K562 (cell line): ENCODE results near the gene PLEKHG1. TPM values are rescaled to one million over a fixed set of nuclear protein-coding genes. Genes with fewer than 3 reads are reported as not detected.

Experiments
- CBX3 ChIP-seq, 2 experiments: IDR thresholded peaks; 1 replicate in 1 of 2; 2 replicates in 1 of 2; pipeline ENCODE4 v1.6.1; 2012; ENCODE audit warnings: inconsistent platforms in 2 of 2, low read length in 2 of 2, borderline replicate concordance in 1 of 2, control low read depth in 1 of 2
- EWSR1 ChIP-seq: fragments of 450-650 bp; IDR thresholded peaks from 2 replicates; pipeline ENCODE4 v1.6.1; 2018; ENCODE audit warnings: borderline replicate concordance, mild to moderate bottlenecking, low read depth, moderate library complexity; ENCODE audit not compliant: partially characterized antibody
- IRF2 ChIP-seq: sonication (generic); formaldehyde crosslinking; IDR thresholded peaks from 2 replicates; pipeline ENCODE4 v1.8.1; 2022; ENCODE audit warnings: mild to moderate bottlenecking, missing genetic modification reagents
- MED1 ChIP-seq: sonication (generic); formaldehyde crosslinking; IDR thresholded peaks from 2 replicates; pipeline ENCODE4 v1.8.1; 2023; ENCODE audit warnings: missing genetic modification reagents, borderline replicate concordance
- NBN ChIP-seq: fragments of 450-650 bp; IDR thresholded peaks from 2 replicates; pipeline ENCODE4 v1.6.1; 2016; ENCODE audit warnings: low read depth, mild to moderate bottlenecking
- NCOA1 ChIP-seq: fragments of 450-650 bp; IDR thresholded peaks from 2 replicates; pipeline ENCODE4 v1.6.1; 2016; ENCODE audit warnings: low read depth
- ZKSCAN1 ChIP-seq: fragments of 150-350 bp; IDR thresholded peaks from 2 replicates; pipeline ENCODE4 v1.6.1; 2016; ENCODE audit warnings: low read depth, low read length
- ZNF764 ChIP-seq: fragments of 250-450 bp; sonication (Bioruptor Pico); IDR thresholded peaks from 2 replicates; pipeline ENCODE4 v1.4.0; 2020; ENCODE audit warnings: low read depth, mild to moderate bottlenecking, moderate library complexity
- ZNF766 ChIP-seq: fragments of 200-800 bp; sonication (Bioruptor generic); conservative IDR thresholded peaks from 2 replicates; pipeline ENCODE4 v1.6.1; 2016; ENCODE audit warnings: missing genetic modification characterization, missing compliant biosample characterization
- polyA plus RNA-seq, 8 experiments: library from polyadenylated mRNA; depleted of rRNA in 4 of 8; stranded (reverse) in 5 of 8; unstranded in 3 of 8; fragments of >200 nt; fragmentation: Nextera tagmentation in 2 of 8; fragmentation: Illumina TruSeq in 1 of 8; extraction: Ambion mirVana in 2 of 8; extraction: Trizol in 1 of 8; gene quantifications; 2 replicates each; pipeline versions ENCODE4 v1.2.1 to v1.2.3, GENCODE V29; 2011 to 2014; ENCODE audit warnings: inconsistent platforms in 1 of 8, missing spikeins in 1 of 8
- total RNA-seq, 7 experiments: library from RNA; depleted of rRNA in 6 of 7; stranded (reverse); fragments of >200 nt in 6 of 7; fragmentation: Illumina TruSeq in 2 of 7; extraction: Trizol in 2 of 7; gene quantifications; 2 replicates each; pipeline versions ENCODE4 v1.2.1 to v1.2.3, GENCODE V29; 2011 to 2021; ENCODE audit warnings: low replicate concordance in 1 of 7
- TF ChIP-seq, protein P1 (sequence below): fragments of 250-450 bp; sonication (Bioruptor Pico); IDR thresholded peaks from 2 replicates; pipeline ENCODE4 v1.8.0; 2022; ENCODE audit warnings: moderate library complexity, mild to moderate bottlenecking, inconsistent platforms
- TF ChIP-seq, protein P2 (sequence below), 2 experiments: IDR thresholded peaks; 2 replicates each; pipeline ENCODE4 v1.6.1; 2011; ENCODE audit warnings: borderline replicate concordance in 1 of 2, control low read depth in 1 of 2, low read depth in 1 of 2, low read length in 1 of 2, mild to moderate bottlenecking in 1 of 2, mixed read lengths in 1 of 2, moderate library complexity in 1 of 2; ENCODE audit not compliant: insufficient read depth in 1 of 2, insufficient read length in 1 of 2, poor library complexity in 1 of 2, severe bottlenecking in 1 of 2; ENCODE audit errors: extremely low read depth in 1 of 2
- TF ChIP-seq, protein P3 (sequence below): fragments of 250-450 bp; sonication (Bioruptor Pico); IDR thresholded peaks from 2 replicates; pipeline ENCODE4 v1.9.0; 2021; ENCODE audit warnings: mild to moderate bottlenecking, inconsistent platforms
- TF ChIP-seq, protein P4 (sequence below): fragments of 450-650 bp; formaldehyde crosslinking; IDR thresholded peaks from 2 replicates; pipeline ENCODE4 v1.4.0; 2022; ENCODE audit warnings: missing genetic modification characterization
- TF ChIP-seq, protein P5 (sequence below): fragments of 450-650 bp; IDR thresholded peaks from 2 replicates; pipeline ENCODE4 v1.6.1; 2018; ENCODE audit not compliant: partially characterized antibody
- TF ChIP-seq, protein P6 (sequence below): sonication (generic); formaldehyde crosslinking; IDR thresholded peaks from 2 replicates; pipeline ENCODE4 v1.8.0; 2022; ENCODE audit warnings: missing genetic modification reagents, mild to moderate bottlenecking, moderate library complexity, borderline replicate concordance

PLEKHG1 gene
- total and polyA plus RNA-seq, 9 of the 15 experiments (the other 6 are each of a cell fraction or from before 2014, with no cell fraction given) = 0.03 to 0.16 (median 0.03) TPM; not detected in 6

DNA sequence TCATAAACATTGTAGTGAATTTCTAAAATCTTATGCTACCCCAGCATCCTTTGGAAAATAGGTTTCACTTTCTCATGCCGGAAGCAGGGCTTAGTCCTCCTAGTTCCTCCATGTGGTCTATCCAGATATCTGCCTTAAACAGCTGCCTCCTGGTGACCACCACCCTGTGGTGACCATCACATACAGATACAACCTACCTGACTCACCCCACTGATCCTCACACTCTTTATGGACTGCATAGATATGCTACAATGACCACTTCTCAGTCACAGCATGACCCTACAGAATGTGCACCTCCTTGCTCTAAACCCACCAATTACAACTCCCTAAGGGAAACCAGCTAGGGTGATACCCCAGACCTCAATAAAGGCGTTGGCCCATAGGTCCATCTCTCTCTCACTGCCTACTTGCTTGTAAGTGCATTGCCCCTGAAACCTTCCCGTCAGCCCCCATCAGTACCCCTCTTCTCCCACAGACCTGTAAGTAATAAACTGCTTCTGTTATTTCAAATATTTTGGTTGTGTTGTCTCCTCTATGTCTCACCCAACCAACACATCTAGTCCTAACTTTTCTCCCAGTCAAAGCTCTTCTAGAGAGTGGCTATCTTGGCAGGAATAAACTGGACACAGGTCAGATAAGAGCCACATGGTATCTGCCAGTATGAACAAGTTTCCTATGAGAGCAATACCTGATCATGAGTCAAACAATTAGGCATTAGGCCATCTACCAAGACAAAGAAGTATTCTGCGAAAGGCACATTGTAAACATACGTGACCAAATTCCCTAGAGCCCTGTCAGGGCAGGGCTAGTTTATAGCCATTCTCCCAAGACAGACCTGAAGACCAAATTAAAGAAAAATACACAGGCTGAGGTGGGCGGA is 39.4 kb upstream of the PLEKHG1 start (continued):
- TF ChIP-seq, protein P1, sequence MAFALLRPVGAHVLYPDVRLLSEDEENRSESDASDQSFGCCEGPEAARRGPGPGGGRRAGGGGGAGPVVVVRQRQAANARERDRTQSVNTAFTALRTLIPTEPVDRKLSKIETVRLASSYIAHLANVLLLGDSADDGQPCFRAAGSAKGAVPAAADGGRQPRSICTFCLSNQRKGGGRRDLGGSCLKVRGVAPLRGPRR (CRISPR knock-in tag) = no peak
- TF ChIP-seq, protein P2, sequence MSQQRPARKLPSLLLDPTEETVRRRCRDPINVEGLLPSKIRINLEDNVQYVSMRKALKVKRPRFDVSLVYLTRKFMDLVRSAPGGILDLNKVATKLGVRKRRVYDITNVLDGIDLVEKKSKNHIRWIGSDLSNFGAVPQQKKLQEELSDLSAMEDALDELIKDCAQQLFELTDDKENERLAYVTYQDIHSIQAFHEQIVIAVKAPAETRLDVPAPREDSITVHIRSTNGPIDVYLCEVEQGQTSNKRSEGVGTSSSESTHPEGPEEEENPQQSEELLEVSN (IDR thresholded peaks at IDR 0.05; ENCODE audit: borderline replicate concordance in 1 of 2, extremely low read depth in 1 of 2, insufficient read depth in 1 of 2, insufficient read length in 1 of 2, low read depth in 1 of 2, low read length in 1 of 2, poor library complexity in 1 of 2, severe bottlenecking in 1 of 2) = no peak
- TF ChIP-seq, protein P3, sequence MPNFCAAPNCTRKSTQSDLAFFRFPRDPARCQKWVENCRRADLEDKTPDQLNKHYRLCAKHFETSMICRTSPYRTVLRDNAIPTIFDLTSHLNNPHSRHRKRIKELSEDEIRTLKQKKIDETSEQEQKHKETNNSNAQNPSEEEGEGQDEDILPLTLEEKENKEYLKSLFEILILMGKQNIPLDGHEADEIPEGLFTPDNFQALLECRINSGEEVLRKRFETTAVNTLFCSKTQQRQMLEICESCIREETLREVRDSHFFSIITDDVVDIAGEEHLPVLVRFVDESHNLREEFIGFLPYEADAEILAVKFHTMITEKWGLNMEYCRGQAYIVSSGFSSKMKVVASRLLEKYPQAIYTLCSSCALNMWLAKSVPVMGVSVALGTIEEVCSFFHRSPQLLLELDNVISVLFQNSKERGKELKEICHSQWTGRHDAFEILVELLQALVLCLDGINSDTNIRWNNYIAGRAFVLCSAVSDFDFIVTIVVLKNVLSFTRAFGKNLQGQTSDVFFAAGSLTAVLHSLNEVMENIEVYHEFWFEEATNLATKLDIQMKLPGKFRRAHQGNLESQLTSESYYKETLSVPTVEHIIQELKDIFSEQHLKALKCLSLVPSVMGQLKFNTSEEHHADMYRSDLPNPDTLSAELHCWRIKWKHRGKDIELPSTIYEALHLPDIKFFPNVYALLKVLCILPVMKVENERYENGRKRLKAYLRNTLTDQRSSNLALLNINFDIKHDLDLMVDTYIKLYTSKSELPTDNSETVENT (CRISPR knock-in tag) = no peak
- TF ChIP-seq NCOA1 (peak; percentile 61; the same call in 1 of the 2 replicates), IRF2 (CRISPR knock-in tag) (no peak), ZNF764 (CRISPR knock-in tag) (no peak), NBN (no peak), EWSR1 (no peak), ZNF766 (CRISPR knock-in tag) (no peak), ZKSCAN1 (no peak), MED1 (CRISPR knock-in tag) (no peak), CBX3 (IDR thresholded peaks at IDR 0.05; ENCODE audit: borderline replicate concordance in 1 of 2, low read length in 2 of 2) (peak in 1 of 2 experiments; percentile 69; a peak in 1 of 3 replicates)
- TF ChIP-seq, protein P4, sequence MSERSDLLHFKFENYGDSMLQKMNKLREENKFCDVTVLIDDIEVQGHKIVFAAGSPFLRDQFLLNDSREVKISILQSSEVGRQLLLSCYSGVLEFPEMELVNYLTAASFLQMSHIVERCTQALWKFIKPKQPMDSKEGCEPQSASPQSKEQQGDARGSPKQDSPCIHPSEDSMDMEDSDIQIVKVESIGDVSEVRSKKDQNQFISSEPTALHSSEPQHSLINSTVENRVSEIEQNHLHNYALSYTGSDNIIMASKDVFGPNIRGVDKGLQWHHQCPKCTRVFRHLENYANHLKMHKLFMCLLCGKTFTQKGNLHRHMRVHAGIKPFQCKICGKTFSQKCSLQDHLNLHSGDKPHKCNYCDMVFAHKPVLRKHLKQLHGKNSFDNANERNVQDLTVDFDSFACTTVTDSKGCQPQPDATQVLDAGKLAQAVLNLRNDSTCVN (CRISPR knock-in tag) = no peak
- TF ChIP-seq, protein P5, sequence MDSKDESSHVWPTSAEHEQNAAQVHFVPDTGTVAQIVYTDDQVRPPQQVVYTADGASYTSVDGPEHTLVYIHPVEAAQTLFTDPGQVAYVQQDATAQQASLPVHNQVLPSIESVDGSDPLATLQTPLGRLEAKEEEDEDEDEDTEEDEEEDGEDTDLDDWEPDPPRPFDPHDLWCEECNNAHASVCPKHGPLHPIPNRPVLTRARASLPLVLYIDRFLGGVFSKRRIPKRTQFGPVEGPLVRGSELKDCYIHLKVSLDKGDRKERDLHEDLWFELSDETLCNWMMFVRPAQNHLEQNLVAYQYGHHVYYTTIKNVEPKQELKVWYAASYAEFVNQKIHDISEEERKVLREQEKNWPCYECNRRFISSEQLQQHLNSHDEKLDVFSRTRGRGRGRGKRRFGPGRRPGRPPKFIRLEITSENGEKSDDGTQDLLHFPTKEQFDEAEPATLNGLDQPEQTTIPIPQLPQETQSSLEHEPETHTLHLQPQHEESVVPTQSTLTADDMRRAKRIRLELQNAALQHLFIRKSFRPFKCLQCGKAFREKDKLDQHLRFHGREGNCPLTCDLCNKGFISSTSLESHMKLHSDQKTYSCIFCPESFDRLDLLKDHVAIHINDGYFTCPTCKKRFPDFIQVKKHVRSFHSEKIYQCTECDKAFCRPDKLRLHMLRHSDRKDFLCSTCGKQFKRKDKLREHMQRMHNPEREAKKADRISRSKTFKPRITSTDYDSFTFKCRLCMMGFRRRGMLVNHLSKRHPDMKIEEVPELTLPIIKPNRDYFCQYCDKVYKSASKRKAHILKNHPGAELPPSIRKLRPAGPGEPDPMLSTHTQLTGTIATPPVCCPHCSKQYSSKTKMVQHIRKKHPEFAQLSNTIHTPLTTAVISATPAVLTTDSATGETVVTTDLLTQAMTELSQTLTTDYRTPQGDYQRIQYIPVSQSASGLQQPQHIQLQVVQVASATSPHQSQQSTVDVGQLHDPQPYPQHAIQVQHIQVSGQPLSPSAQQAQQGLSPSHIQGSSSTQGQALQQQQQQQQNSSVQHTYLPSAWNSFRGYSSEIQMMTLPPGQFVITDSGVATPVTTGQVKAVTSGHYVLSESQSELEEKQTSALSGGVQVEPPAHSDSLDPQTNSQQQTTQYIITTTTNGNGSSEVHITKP = no peak
- TF ChIP-seq, protein P6, sequence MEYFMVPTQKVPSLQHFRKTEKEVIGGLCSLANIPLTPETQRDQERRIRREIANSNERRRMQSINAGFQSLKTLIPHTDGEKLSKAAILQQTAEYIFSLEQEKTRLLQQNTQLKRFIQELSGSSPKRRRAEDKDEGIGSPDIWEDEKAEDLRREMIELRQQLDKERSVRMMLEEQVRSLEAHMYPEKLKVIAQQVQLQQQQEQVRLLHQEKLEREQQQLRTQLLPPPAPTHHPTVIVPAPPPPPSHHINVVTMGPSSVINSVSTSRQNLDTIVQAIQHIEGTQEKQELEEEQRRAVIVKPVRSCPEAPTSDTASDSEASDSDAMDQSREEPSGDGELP (CRISPR knock-in tag) = peak; percentile 71; the same call in 1 of the 2 replicates
